C4-2B (cell line): Measurements from ENCODE around the gene RYR3.

Experiments used
- H3K27ac ChIP-seq: fragments of 450-650 bp; 2 replicates; pipeline ENCODE4 v1.5.1; 2017
- CTCF ChIP-seq: fragments of 450-650 bp; conservative IDR thresholded peaks from 2 replicates; pipeline ENCODE4 v1.5.1; 2017; ENCODE audit warnings: mild to moderate bottlenecking
- ZFX ChIP-seq: fragments of 450-650 bp; IDR thresholded peaks from 2 replicates; pipeline ENCODE4 v1.6.1; 2017

Gene RYR3

DNA sequence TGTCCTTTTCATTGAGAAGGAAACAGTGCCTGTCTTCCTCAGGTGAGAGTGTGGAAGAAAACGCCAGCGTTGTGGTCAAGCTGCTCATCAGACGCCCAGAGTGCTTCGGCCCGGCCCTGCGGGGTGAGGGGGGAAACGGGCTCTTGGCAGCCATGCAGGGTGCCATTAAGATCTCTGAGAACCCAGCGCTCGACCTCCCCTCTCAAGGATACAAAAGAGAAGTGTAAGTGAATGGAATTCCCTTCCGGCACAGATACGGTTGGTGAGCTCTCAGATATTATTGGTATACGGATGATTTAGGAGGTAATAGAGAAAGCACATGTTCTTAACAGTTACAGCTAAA lies 411.9 kb downstream of the RYR3 start:
- TF ChIP-seq ZFX (no peak), CTCF (no peak)
- no peak overlapping the region for H3K27ac ChIP-seq

GRCh38 chr15:33724321-33725036 lies 413.7 kb downstream of the RYR3 start:
- TF ChIP-seq CTCF (no peak), ZFX (no peak)
- H3K27ac ChIP-seq = no peak overlapping the region

DNA sequence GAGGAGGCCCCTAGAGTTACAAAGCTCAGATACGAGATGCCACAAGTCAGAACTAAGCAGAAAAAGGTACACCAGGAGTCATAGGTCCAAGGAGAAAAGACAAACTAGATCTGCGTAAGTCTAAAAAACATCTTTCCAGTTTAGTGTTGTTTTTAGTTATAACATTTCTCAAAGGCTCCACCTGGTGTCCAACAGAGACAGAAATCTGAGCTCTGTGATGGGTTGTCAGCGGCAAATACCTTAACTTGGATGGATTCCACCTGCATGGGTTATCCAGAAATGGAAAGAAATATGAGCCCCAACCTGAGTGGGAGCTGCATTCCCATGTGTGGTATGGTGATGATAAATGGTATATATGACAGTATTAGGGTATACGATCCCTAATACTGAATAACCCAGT lies 418.9 kb downstream of the RYR3 start:
- TF ChIP-seq CTCF (peak; percentile 61), ZFX (no peak)
- H3K27ac ChIP-seq = no peak overlapping the region

GRCh38 chr15:33730815-33731214 lies 420.0 kb downstream of the RYR3 start:
- H3K27ac ChIP-seq = no peak overlapping the region
- TF ChIP-seq CTCF = no peak
- TF ChIP-seq ZFX = no peak

DNA sequence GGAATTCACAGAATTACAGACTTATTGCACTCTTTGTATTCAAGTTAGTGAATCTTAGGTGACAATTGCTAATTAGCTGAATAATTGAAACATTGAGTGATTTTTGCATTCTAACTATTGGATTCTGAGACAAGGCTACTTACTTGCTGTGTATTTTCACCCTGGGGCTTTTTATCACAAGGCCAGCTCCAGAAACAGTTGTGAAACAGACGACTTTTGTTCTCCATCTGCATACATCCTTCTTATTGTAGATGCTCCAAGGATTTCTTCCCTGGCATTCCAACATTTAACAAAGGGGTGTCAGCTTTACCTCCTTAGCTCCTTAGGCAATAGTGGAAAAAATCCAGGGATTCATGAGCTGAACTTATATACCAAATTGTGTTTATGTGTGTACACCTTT lies 424.4 kb downstream of the RYR3 start:
- TF ChIP-seq CTCF (no peak), ZFX (no peak)
- H3K27ac ChIP-seq = no peak overlapping the region

- TF ChIP-seq ZFX = no peak
- peak; percentile 84 for TF ChIP-seq CTCF
- no peak overlapping the region for H3K27ac ChIP-seq
These were observed 425.0 kb downstream of the RYR3 start for GRCh38 chr15:33735637-33736247.

DNA sequence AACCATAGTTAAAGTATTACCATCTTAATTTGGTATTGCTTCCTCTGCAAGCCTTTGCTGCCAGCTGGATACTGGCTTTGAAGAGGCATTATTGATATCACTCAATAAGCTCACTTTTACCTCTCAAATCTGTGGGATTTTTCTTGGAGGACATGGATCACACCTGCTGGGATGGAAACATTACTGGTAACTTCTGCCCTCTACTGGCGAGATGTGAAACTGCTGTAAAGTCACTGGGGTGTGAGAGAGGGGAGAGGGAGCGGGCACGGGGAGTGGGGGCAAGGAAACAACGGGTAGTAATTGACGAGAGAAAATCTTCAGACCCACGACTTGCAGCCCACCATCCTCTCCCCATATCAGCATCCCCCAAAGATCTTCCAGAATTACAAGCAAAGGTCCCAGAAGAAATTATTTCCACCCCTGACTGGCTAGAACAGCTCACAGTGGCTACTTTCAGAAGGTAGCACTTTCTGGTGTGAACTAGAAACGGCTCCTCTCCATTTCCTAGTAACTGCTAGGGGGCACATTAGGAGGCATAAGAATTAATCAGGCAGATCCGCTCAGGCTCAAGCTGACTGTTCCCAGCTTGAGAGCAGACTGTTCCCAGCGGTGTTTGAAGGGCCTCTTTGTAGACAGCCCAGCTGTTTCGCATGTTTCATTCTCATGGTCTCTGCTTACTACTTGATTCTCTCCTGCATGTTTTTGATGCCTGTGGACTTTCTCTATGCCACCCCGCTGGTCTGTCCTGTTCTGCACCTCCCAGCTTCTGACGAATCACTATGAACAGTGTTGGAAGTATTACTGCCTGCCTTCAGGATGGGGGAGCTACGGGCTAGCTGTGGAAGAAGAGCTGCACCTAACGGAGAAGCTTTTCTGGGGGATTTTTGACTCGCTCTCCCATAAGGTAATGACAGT lies 427.2 kb downstream of the RYR3 start:
- no peak overlapping the region for H3K27ac ChIP-seq
- TF ChIP-seq CTCF (peak; percentile 91), ZFX (no peak)
